Fibroblast of pulmonary artery (primary cell): ENCODE results near the gene LPIN3.

ENCODE experiments used
- DNase-seq: peaks from one replicate; pipeline ENCODE4 v3.0.0-alpha.2; 2010; ENCODE audit warnings: low read depth
- H3K4me3 ChIP-seq: replicated peaks from 2 replicates; pipeline ENCODE4 v1.5.1; 2011; ENCODE audit warnings: low read depth, mild to moderate bottlenecking, control low read depth, low read length, moderate library complexity
- CTCF ChIP-seq: IDR thresholded peaks from 2 replicates; pipeline ENCODE4 v1.5.1; 2011; ENCODE audit warnings: mild to moderate bottlenecking, control low read depth, low read length, inconsistent platforms; ENCODE audit errors: missing control alignments

The LPIN3 gene

GRCh38 chr20:41405436-41405835, 64.8 kb downstream of the LPIN3 start:
- DNase-seq = no peak
- TF ChIP-seq CTCF = no peak
- no peak overlapping the region for H3K4me3 ChIP-seq

- DNase-seq = no peak
- no peak overlapping the region for H3K4me3 ChIP-seq
- TF ChIP-seq CTCF = no peak
Measured at GRCh38 chr20:41406353-41406752, 65.7 kb downstream of the LPIN3 start.

GRCh38 chr20:41406896-41407444, 66.3 kb downstream of the LPIN3 start:
- TF ChIP-seq CTCF = no peak
- no peak for DNase-seq
- no peak overlapping the region for H3K4me3 ChIP-seq

GRCh38 chr20:41407607-41408006, 67.0 kb downstream of the LPIN3 start:
- H3K4me3 ChIP-seq = no peak overlapping the region
- no peak for DNase-seq
- TF ChIP-seq CTCF = no peak

GRCh38 chr20:41408156-41408794, 67.7 kb downstream of the LPIN3 start:
- no peak for DNase-seq
- no peak for TF ChIP-seq CTCF
- no peak overlapping the region for H3K4me3 ChIP-seq

GRCh38 chr20:41408986-41409385, 68.4 kb downstream of the LPIN3 start:
- no peak for DNase-seq
- no peak for TF ChIP-seq CTCF
- H3K4me3 ChIP-seq = no peak overlapping the region
